ENCODE measurements around the gene TALDO1. TPM values are rescaled to one million over a fixed set of nuclear protein-coding genes. Genes with fewer than 3 reads are reported as not detected.
A peak's percentile ranks its signal among the peaks of the same experiment; 100 is the strongest.

Gene TALDO1
- total and polyA plus RNA-seq, 10 donors: 108 to 292 (median 208) TPM

DNA sequence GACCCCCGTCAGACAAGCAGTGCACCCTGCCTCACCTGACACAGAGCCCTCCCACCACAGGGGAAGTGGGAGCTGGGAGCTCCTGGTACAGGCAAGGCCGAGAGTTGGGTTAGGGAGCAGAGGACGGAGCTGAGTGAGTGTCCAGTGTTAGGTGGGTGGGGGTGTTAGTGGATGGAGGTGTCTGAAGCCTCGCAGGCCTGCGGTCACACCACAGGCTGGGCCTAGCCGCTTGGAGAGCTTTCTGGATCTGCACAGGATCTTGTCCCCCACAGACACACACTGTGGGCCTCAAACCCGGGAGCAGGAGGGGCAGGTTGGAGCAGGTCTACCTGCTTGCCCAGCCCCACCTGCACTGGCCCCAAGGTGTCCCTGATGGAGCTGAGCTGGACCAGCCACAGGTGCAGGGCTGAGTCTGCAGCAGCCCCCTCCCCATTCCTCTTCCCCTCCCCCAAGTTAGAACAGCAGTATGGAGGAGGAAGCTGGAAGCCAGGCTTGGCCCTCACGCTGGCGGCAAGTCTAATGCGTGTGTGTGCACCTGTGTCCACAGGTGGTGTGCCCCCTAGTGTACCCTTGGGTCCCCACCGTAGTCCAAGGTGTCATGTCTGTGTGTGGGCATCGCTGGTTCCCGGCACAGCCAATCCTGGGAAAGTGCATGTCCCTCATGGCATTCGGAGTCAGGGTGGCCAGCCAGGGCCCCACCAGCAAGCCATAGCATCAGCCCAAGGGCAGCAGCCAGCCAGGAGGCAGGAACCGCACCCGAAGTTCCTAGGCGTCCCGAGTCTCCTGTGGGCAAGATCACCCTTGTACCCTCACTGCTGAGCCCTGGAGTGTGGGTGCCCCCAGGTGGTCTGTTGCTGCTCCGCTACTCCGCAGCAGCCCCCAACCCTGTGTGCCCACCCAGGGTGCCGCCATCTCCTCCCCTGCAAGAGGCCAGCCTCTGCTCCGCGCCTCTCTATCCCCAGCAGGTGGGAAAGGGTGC is 32.0 kb downstream of the TALDO1 start:
- no peaks in the 10 kb centered on the region for H3K9me3 ChIP-seq
- H3K4me1 ChIP-seq: peaks cover 14 to 60% (median 44%) of the 10 kb centered on the region in 6 donors
- TF ChIP-seq POLR2AphosphoS5 (IDR thresholded peaks at IDR 0.05) (peak in 1 of 3 donors; percentile 3), POLR2A (IDR thresholded peaks at IDR 0.05) (no peak)
- TF ChIP-seq, protein P1, sequence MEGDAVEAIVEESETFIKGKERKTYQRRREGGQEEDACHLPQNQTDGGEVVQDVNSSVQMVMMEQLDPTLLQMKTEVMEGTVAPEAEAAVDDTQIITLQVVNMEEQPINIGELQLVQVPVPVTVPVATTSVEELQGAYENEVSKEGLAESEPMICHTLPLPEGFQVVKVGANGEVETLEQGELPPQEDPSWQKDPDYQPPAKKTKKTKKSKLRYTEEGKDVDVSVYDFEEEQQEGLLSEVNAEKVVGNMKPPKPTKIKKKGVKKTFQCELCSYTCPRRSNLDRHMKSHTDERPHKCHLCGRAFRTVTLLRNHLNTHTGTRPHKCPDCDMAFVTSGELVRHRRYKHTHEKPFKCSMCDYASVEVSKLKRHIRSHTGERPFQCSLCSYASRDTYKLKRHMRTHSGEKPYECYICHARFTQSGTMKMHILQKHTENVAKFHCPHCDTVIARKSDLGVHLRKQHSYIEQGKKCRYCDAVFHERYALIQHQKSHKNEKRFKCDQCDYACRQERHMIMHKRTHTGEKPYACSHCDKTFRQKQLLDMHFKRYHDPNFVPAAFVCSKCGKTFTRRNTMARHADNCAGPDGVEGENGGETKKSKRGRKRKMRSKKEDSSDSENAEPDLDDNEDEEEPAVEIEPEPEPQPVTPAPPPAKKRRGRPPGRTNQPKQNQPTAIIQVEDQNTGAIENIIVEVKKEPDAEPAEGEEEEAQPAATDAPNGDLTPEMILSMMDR (IDR thresholded peaks at IDR 0.05 in 8 of 11, conservative IDR thresholded peaks at IDR 0.05 in 3 of 11): no peak
- H3K27me3 ChIP-seq (replicated peaks in 1 of 7): no peaks in the 10 kb centered on the region
- intact Hi-C loops (cut with DNase I; ENCODE audit: low total_unique reads): no loop called here
- no peak overlapping the region for H3K27ac ChIP-seq
- DNase-seq: peak; percentile 74
- peaks cover 0 to 6% (median 0%) of the 10 kb centered on the region in 6 donors for H3K36me3 ChIP-seq
- WGBS, 5 donors: 88 to 98% (median 93%) methylated on average over 14 to 23 of the region's 23 CpGs
- H3K4me3 ChIP-seq: no peak overlapping the region

- no peaks in the 10 kb centered on the region for H3K9me3 ChIP-seq
- H3K27ac ChIP-seq: no peak overlapping the region
- H3K36me3 ChIP-seq: peaks cover 0 to 4% (median 0%) of the 10 kb centered on the region in 6 donors
- WGBS, 5 donors: 92 to 98% (median 96%) methylated on average over 9 to 16 of the region's 16 CpGs
- intact Hi-C loops (cut with DNase I; ENCODE audit: low total_unique reads): no loop called here
- H3K4me1 ChIP-seq: peaks cover 14 to 52% (median 37%) of the 10 kb centered on the region in 6 donors
- no peak overlapping the region for H3K4me3 ChIP-seq
- H3K27me3 ChIP-seq (replicated peaks in 1 of 7): no peaks in the 10 kb centered on the region
- TF ChIP-seq POLR2AphosphoS5 (IDR thresholded peaks at IDR 0.05) (no peak), POLR2A (IDR thresholded peaks at IDR 0.05) (no peak)
- TF ChIP-seq, protein P1 (IDR thresholded peaks at IDR 0.05 in 8 of 11, conservative IDR thresholded peaks at IDR 0.05 in 3 of 11): no peak
- DNase-seq: no peak
Observed at GRCh38 chr11:779955-780532, 32.8 kb downstream of the TALDO1 start.

DNA sequence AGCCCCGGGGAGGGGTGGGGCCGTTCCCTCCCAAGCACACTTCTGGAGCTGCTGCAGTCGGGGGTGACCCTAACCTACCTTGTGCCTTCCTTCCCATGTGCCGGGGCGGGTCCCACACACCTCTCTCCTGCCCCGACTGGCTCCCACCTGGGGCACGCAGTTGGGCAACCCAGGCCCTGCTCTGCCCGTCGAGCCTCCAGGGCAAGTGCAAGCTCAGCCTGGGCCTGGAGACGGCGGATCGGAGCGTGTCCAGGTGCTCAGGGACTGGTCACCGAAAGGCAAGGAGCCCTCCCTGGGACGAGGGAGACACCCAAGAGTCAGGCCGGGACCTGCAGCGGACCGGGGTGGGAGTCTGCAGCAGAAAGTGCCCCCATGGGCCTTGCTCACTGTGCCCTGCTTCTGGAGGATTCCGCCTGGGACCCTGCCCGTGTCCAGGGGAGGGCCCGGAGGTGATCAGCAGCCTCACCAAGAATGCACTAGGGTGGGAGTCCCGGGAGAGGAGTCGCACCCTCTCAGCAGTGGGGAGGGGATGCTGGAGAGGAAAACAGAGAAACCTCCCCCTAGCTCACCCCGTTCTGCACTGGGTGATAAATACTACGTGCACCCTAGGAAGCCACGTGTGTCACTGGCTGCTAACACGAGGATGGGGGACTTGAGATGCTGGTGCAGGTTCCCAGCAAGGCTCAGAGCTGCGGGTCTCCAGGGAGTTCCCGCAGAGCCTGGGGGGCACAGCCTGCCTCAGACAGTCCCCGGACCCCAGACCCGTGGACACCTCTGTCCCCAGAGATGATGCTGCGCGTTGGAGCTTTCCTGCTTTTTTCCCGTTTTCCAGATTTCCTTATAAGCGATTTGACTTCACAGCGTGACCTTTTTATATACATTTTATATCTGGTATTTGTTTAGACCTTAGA is 35.3 kb downstream of the TALDO1 start:
- no peak for DNase-seq
- Histone ChIP-seq H3K4me1 (peaks cover 4 to 34% (median 18%) of the 10 kb centered on the region in 6 donors), H3K27ac (no peak overlapping the region), H3K27me3 (replicated peaks in 1 of 7) (peaks cover 0 to under 1% (median 0%) of the 10 kb centered on the region in 7 donors), H3K9me3 (no peaks in the 10 kb centered on the region), H3K4me3 (no peak overlapping the region), H3K36me3 (peaks cover 0 to 4% (median 0%) of the 10 kb centered on the region in 6 donors)
- peak in 1 of 3 donors; percentile 41 for TF ChIP-seq POLR2AphosphoS5 (IDR thresholded peaks at IDR 0.05)
- no peak for TF ChIP-seq POLR2A (IDR thresholded peaks at IDR 0.05)
- WGBS, 5 donors: 81 to 96% (median 84%) methylated on average over 16 to 36 of the region's 36 CpGs
- intact Hi-C loops (cut with DNase I; ENCODE audit: low total_unique reads): no loop called here

- Histone ChIP-seq H3K9me3 (no peaks in the 10 kb centered on the region), H3K36me3 (peaks cover 0 to 4% (median 0%) of the 10 kb centered on the region in 6 donors), H3K4me3 (no peak overlapping the region), H3K4me1 (peaks cover 0 to 35% (median 17%) of the 10 kb centered on the region in 6 donors), H3K27me3 (replicated peaks in 1 of 7) (peaks cover 0 to 11% (median 6%) of the 10 kb centered on the region in 7 donors), H3K27ac (no peak overlapping the region)
- intact Hi-C loops (cut with DNase I; ENCODE audit: low total_unique reads): no loop called here
- peak; percentile 80 for DNase-seq
- TF ChIP-seq POLR2A (IDR thresholded peaks at IDR 0.05): no peak
- TF ChIP-seq, protein P1 (IDR thresholded peaks at IDR 0.05 in 8 of 11, conservative IDR thresholded peaks at IDR 0.05 in 3 of 11): peak in 8 of 11 experiments; percentile 14 to 73 (median 54)
- peak; percentile 33 to 55 (median 53) for TF ChIP-seq POLR2AphosphoS5 (IDR thresholded peaks at IDR 0.05)
- WGBS, 5 donors: 43 to 85% (median 52%) methylated on average over 24 of the region's 24 CpGs
Observed at GRCh38 chr11:783581-784015, 36.3 kb downstream of the TALDO1 start.

Measured in spleen (tissue), 11 donors.